ENCODE measurements around the gene VWF.

VWF gene

DNA sequence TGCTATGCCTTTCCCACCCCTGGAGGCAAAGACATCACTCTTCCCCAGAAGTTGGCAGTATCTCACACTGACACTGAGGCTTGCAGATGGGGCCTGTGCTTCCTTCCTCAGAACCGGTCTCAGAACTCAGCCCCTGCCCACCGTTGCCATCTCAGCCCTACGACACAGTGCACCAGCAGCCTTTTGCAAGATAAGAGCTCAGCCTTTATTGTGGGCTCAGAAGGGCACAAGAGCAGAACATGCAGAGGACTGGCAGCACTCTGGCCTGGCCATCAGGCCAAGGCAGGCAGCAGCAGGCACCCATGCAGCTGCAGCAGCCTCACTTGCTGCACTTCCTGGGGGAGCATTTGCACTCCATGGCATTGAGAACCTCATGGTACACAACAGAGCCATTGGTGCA lies 175.8 kb downstream of the VWF start:
- Histone ChIP-seq H3K4me1 (ENCODE audit: control insufficient read depth, insufficient read depth, low read length, poor library complexity, severe bottlenecking) (no peaks in the 10 kb centered on the region), H3K36me3 (ENCODE audit: control insufficient read depth, insufficient read depth, low read length) (no peaks in the 10 kb centered on the region), H3K27me3 (replicated peaks; ENCODE audit: control insufficient read depth, insufficient read depth, low read length, poor library complexity, severe bottlenecking) (peaks cover 12% of the 10 kb centered on the region)

GRCh38 chr12:5947006-5947405 lies 177.5 kb downstream of the VWF start:
- no peak overlapping the region for H3K27ac ChIP-seq (ENCODE audit: insufficient read depth, low read length, poor library complexity, severe bottlenecking)
- H3K4me1 ChIP-seq (ENCODE audit: control insufficient read depth, insufficient read depth, low read length, poor library complexity, severe bottlenecking): no peaks in the 10 kb centered on the region
- peaks cover 12% of the 10 kb centered on the region for H3K27me3 ChIP-seq (replicated peaks; ENCODE audit: control insufficient read depth, insufficient read depth, low read length, poor library complexity, severe bottlenecking)
- no peak for DNase-seq
- H3K4me3 ChIP-seq (ENCODE audit: insufficient read depth, low read depth, low read length, poor library complexity, severe bottlenecking): no peak overlapping the region
- H3K36me3 ChIP-seq (ENCODE audit: control insufficient read depth, insufficient read depth, low read length): no peaks in the 10 kb centered on the region
- H3K9me3 ChIP-seq (ENCODE audit: control insufficient read depth, low read length): no peaks in the 10 kb centered on the region

More for the DNA sequence above, 175.8 kb downstream of the VWF start:
- H3K9me3 ChIP-seq (ENCODE audit: control insufficient read depth, low read length): no peaks in the 10 kb centered on the region
- no peak for DNase-seq
- H3K27ac ChIP-seq (ENCODE audit: insufficient read depth, low read length, poor library complexity, severe bottlenecking): no peak overlapping the region
- no peak overlapping the region for H3K4me3 ChIP-seq (ENCODE audit: insufficient read depth, low read depth, low read length, poor library complexity, severe bottlenecking)

DNA sequence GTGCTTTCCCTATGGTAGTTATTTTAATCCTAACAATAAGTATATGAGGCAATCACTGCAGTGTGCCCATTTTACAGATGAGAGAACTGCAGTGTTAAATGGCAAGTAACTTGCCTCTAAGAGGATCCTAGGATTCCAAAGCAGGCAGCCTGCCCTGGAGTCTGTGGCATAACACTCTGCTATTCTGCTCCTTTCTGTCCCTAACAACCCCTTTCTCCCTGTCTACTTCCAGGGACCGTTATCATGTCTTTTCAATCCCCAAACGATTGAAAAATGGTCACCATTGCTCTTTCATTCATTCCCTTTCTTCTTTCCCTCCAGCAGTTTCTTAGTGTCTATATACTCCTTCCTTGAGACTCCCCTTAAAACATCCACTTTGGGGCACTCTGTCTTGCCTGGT lies 178.1 kb downstream of the VWF start:
- H3K9me3 ChIP-seq (ENCODE audit: control insufficient read depth, low read length): no peaks in the 10 kb centered on the region
- no peaks in the 10 kb centered on the region for H3K4me1 ChIP-seq (ENCODE audit: control insufficient read depth, insufficient read depth, low read length, poor library complexity, severe bottlenecking)
- H3K27me3 ChIP-seq (replicated peaks; ENCODE audit: control insufficient read depth, insufficient read depth, low read length, poor library complexity, severe bottlenecking): peaks cover 12% of the 10 kb centered on the region
- no peak overlapping the region for H3K4me3 ChIP-seq (ENCODE audit: insufficient read depth, low read depth, low read length, poor library complexity, severe bottlenecking)
- DNase-seq: no peak
- no peaks in the 10 kb centered on the region for H3K36me3 ChIP-seq (ENCODE audit: control insufficient read depth, insufficient read depth, low read length)
- no peak overlapping the region for H3K27ac ChIP-seq (ENCODE audit: insufficient read depth, low read length, poor library complexity, severe bottlenecking)

DNA sequence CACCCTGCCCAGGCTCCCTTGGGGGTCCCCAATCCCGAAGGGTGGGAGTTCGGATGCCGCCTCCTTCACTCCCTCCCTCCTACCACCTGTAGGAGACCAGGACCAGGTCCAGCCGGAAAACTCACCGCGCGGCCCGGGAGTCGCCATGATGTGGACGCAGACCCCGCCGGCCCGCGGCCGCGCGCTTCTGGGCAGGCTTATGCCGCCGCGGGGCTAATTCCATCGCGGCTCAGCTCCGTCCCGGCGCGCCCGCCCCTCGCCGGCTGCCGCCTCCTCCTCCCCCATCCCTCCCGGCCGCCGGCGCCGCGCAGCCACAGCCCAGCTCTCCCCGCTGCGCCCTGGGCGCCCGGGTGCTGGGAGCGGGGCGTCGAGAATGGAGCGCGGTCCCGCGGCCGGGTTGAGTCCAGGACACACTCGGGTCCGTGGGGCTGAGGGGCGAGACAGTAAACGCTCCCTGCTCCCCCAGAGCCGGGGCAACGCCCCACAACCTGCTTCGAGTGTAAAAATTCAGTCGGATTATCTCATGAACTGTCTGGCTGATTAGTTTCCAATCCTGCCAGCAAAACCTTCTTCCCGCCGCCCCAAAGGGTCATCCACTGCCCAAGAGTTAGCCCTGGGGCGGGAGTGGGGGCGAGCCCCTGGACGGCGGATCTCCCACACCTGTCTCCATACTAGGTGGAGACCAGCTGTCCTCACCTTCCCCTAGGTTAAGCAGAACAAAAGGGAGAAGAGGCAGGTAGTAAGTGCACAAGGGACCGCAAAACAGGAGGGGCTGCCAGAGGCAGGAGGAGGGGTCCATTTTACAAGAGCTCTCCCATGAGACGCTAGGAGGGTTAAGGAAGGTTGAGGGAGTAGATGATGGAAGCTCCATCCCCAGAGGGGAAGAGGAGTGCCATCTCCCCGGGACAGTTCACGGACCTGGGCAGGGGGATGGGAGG lies 179.1 kb downstream of the VWF start, which contains the start of gene ANO2:
Gene ANO2 (minus strand): TSS at position 189 of the 938 bp plus-strand sequence. CDS start 42 bp downstream, at position 147.
- Histone ChIP-seq H3K27me3 (replicated peaks; ENCODE audit: control insufficient read depth, insufficient read depth, low read length, poor library complexity, severe bottlenecking) (peaks cover 12% of the 10 kb centered on the region), H3K36me3 (ENCODE audit: control insufficient read depth, insufficient read depth, low read length) (no peaks in the 10 kb centered on the region), H3K9me3 (ENCODE audit: control insufficient read depth, low read length) (no peaks in the 10 kb centered on the region), H3K4me1 (ENCODE audit: control insufficient read depth, insufficient read depth, low read length, poor library complexity, severe bottlenecking) (no peaks in the 10 kb centered on the region), H3K4me3 (ENCODE audit: insufficient read depth, low read depth, low read length, poor library complexity, severe bottlenecking) (no peak within 1 kb of the TSS), H3K27ac (ENCODE audit: insufficient read depth, low read length, poor library complexity, severe bottlenecking) (no peak within 1 kb of the TSS)
- no peak for DNase-seq

- DNase-seq: no peak
- H3K4me3 ChIP-seq (ENCODE audit: insufficient read depth, low read depth, low read length, poor library complexity, severe bottlenecking): no peak overlapping the region
Measured at GRCh38 chr12:5944688-5945070, 179.8 kb downstream of the VWF start.

GRCh38 chr12:5944053-5944452 lies 180.4 kb downstream of the VWF start:
- no peak overlapping the region for H3K4me3 ChIP-seq (ENCODE audit: insufficient read depth, low read depth, low read length, poor library complexity, severe bottlenecking)
- no peak overlapping the region for H3K27ac ChIP-seq (ENCODE audit: insufficient read depth, low read length, poor library complexity, severe bottlenecking)
- no peaks in the 10 kb centered on the region for H3K9me3 ChIP-seq (ENCODE audit: control insufficient read depth, low read length)
- H3K4me1 ChIP-seq (ENCODE audit: control insufficient read depth, insufficient read depth, low read length, poor library complexity, severe bottlenecking): no peaks in the 10 kb centered on the region
- DNase-seq: no peak
- H3K36me3 ChIP-seq (ENCODE audit: control insufficient read depth, insufficient read depth, low read length): no peaks in the 10 kb centered on the region
- H3K27me3 ChIP-seq (replicated peaks; ENCODE audit: control insufficient read depth, insufficient read depth, low read length, poor library complexity, severe bottlenecking): peaks cover 6% of the 10 kb centered on the region

More at GRCh38 chr12:5944688-5945070, 179.8 kb downstream of the VWF start:
- peaks cover 10% of the 10 kb centered on the region for H3K27me3 ChIP-seq (replicated peaks; ENCODE audit: control insufficient read depth, insufficient read depth, low read length, poor library complexity, severe bottlenecking)
- H3K27ac ChIP-seq (ENCODE audit: insufficient read depth, low read length, poor library complexity, severe bottlenecking): no peak overlapping the region
- no peaks in the 10 kb centered on the region for H3K4me1 ChIP-seq (ENCODE audit: control insufficient read depth, insufficient read depth, low read length, poor library complexity, severe bottlenecking)
- no peaks in the 10 kb centered on the region for H3K9me3 ChIP-seq (ENCODE audit: control insufficient read depth, low read length)
- H3K36me3 ChIP-seq (ENCODE audit: control insufficient read depth, insufficient read depth, low read length): no peaks in the 10 kb centered on the region

- peaks cover 4% of the 10 kb centered on the region for H3K27me3 ChIP-seq (replicated peaks; ENCODE audit: control insufficient read depth, insufficient read depth, low read length, poor library complexity, severe bottlenecking)
- no peaks in the 10 kb centered on the region for H3K9me3 ChIP-seq (ENCODE audit: control insufficient read depth, low read length)
- H3K4me3 ChIP-seq (ENCODE audit: insufficient read depth, low read depth, low read length, poor library complexity, severe bottlenecking): no peak overlapping the region
- no peaks in the 10 kb centered on the region for H3K36me3 ChIP-seq (ENCODE audit: control insufficient read depth, insufficient read depth, low read length)
- H3K4me1 ChIP-seq (ENCODE audit: control insufficient read depth, insufficient read depth, low read length, poor library complexity, severe bottlenecking): no peaks in the 10 kb centered on the region
- DNase-seq: no peak
- no peak overlapping the region for H3K27ac ChIP-seq (ENCODE audit: insufficient read depth, low read length, poor library complexity, severe bottlenecking)
Measured at GRCh38 chr12:5941907-5942306, 182.6 kb downstream of the VWF start.

- Histone ChIP-seq H3K4me3 (ENCODE audit: insufficient read depth, low read depth, low read length, poor library complexity, severe bottlenecking) (no peak overlapping the region), H3K27me3 (replicated peaks; ENCODE audit: control insufficient read depth, insufficient read depth, low read length, poor library complexity, severe bottlenecking) (no peaks in the 10 kb centered on the region), H3K4me1 (ENCODE audit: control insufficient read depth, insufficient read depth, low read length, poor library complexity, severe bottlenecking) (no peaks in the 10 kb centered on the region), H3K27ac (ENCODE audit: insufficient read depth, low read length, poor library complexity, severe bottlenecking) (no peak overlapping the region), H3K36me3 (ENCODE audit: control insufficient read depth, insufficient read depth, low read length) (no peaks in the 10 kb centered on the region), H3K9me3 (ENCODE audit: control insufficient read depth, low read length) (no peaks in the 10 kb centered on the region)
- DNase-seq: no peak
Measured at GRCh38 chr12:5927732-5928516, 196.5 kb downstream of the VWF start.

GRCh38 chr12:5925646-5926045 lies 198.8 kb downstream of the VWF start:
- H3K4me3 ChIP-seq (ENCODE audit: insufficient read depth, low read depth, low read length, poor library complexity, severe bottlenecking): no peak overlapping the region
- DNase-seq: no peak
- H3K36me3 ChIP-seq (ENCODE audit: control insufficient read depth, insufficient read depth, low read length): no peaks in the 10 kb centered on the region
- no peaks in the 10 kb centered on the region for H3K4me1 ChIP-seq (ENCODE audit: control insufficient read depth, insufficient read depth, low read length, poor library complexity, severe bottlenecking)
- H3K9me3 ChIP-seq (ENCODE audit: control insufficient read depth, low read length): no peaks in the 10 kb centered on the region
- H3K27me3 ChIP-seq (replicated peaks; ENCODE audit: control insufficient read depth, insufficient read depth, low read length, poor library complexity, severe bottlenecking): no peaks in the 10 kb centered on the region
- no peak overlapping the region for H3K27ac ChIP-seq (ENCODE audit: insufficient read depth, low read length, poor library complexity, severe bottlenecking)

DNA sequence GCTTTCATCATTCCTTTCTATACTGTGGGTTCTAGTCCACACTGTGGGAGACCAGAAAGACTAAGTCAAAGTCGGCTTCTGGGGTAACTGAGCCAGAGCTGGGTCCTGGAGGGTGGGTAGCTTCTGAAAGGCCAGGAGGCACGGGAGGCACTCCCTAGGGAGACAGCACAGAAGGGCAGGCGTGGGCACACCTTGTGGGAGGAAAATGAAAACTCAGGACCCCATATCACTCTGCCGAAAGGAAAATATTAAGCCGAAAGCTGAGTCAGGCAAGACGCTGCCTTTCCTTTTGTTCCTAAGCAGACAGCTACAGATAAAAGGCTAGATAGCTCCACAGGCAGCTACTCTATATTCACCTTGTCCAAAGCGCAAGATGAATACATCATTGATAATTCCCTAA lies 200.1 kb downstream of the VWF start:
- H3K36me3 ChIP-seq (ENCODE audit: control insufficient read depth, insufficient read depth, low read length): no peaks in the 10 kb centered on the region
- no peak overlapping the region for H3K27ac ChIP-seq (ENCODE audit: insufficient read depth, low read length, poor library complexity, severe bottlenecking)
- no peaks in the 10 kb centered on the region for H3K27me3 ChIP-seq (replicated peaks; ENCODE audit: control insufficient read depth, insufficient read depth, low read length, poor library complexity, severe bottlenecking)
- no peaks in the 10 kb centered on the region for H3K4me1 ChIP-seq (ENCODE audit: control insufficient read depth, insufficient read depth, low read length, poor library complexity, severe bottlenecking)
- DNase-seq: no peak
- no peak overlapping the region for H3K4me3 ChIP-seq (ENCODE audit: insufficient read depth, low read depth, low read length, poor library complexity, severe bottlenecking)
- H3K9me3 ChIP-seq (ENCODE audit: control insufficient read depth, low read length): no peaks in the 10 kb centered on the region
